NCI-H2107 (cell line): ENCODE results near the gene PDE10A.
"Not testable (repeated sequence)": the region's sequence is repeated elsewhere in the genome, so short reads cannot be mapped to it uniquely, and the experiment has no call there.

Experiments used
- DNase-seq: peaks from one replicate; lab custom pipeline; 2025; lab: John Stamatoyannopoulos, UW

PDE10A gene

GRCh38 chr6:165551828-165552227, 111.2 kb downstream of the PDE10A start:
- DNase-seq = no peak

DNA sequence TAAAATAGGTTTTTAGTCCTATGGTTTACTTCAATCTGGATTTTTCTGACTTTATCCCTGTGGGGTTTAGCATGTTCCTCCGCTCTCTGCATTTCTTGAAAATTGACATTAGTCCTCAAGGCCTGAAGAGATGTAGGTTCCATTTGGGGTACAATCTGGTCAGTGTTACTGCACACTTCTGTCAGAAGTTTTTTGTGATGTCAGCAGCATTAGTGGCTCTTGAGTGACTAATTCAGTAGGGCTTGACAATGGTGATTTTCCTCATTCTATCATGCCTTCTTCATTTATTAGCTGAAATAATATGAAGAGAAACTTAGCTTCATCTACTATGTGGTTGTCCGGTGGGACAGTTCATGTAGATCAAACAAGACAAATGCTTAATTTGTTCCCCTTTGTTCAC, 114.6 kb downstream of the PDE10A start:
- DNase-seq = no peak

- DNase-seq = no peak
Measured at GRCh38 chr6:165545806-165546205, 117.2 kb downstream of the PDE10A start.

- DNase-seq = no peak
Measured at GRCh38 chr6:165543781-165544180, 119.3 kb downstream of the PDE10A start.

DNA sequence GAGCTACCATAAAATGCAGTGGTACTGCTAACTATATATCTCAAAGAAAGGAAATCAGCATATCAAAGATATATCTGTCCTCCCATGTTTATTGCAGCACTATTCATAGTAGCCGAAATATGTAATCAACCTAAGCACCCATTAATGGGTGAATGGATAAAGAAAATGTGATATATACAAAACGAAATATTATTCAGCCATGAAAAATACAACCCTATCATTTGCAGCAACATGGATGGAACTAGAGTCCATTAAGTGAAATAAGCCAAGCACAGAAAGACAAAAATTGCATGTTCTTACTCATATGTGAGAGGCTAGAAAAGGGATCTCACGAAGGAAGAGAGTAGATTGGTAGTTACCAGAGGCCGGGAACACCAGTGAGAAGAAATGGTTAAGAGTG, 126.1 kb downstream of the PDE10A start:
- DNase-seq = no peak

DNA sequence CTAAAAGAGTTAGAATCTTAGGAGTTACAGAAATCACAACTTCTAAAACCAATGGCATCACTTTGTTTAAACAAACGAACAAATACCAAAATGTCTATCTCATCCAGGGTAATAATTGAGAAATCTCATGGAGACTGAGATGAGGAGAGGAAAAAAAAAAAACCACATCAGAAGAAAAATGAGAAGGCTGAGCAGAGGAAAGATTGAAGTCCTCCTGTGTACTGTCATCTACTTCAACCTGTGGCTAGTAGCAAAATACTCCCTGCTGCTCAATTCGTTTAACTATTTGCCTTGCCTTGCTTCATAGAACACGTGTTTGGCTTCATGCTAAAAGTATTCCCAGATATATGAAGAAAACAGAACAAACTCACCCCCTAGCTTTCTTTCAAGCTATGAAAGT, 143.7 kb downstream of the PDE10A start:
- DNase-seq = no peak

DNA sequence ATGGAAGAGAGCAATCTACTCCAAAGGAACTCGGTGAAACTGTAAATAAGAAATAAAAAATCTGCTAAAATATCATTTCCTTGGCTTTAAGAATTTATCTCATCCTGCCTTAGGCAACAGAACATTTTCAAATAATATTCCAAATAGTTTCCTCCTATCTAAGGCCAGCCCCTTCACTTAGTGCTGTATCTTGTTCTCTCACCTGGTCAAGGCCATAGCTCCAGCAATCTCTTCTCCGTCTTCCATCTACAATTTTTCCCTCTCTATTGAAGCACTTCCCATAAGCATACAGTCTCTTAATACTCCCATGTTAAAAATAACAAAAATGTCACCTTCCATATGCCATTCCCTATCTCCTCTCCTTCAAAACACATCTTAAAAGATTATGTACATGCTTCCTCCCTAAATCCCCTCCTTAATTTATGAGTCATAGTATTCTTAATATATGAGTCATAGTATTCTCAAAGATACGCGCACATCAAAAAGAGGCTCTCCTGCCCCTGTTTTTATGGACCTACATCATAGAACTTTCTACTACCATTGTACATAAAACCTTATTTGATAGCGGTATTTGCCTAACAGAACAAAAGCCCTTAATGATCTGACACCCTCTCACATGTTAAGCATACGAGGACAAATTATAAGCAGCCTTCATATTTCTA, 146.9 kb downstream of the PDE10A start:
- DNase-seq = no peak

GRCh38 chr6:165514621-165515020, 148.4 kb downstream of the PDE10A start:
- DNase-seq = no peak

DNA sequence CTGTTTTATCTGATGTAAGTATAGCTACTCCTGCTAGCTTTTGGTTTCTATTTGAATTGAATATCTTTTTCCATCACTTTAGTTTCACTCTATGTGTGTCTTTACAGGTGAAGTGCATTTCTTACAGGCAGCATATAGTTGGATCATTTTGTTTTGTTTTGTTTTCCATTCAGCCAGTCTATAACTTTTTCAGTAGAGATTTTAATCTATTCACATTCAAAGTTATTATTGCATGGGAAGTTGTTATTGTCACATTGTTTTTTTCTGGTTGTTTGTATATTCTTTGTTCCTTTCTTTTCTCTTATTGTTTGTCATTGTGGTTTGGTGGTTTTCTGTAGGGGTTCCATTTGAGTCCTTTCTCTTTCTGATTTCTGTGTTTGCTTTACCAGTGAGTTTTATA, 151.2 kb downstream of the PDE10A start:
- DNase-seq = no peak

GRCh38 chr6:165508321-165508869, 154.6 kb downstream of the PDE10A start:
- DNase-seq = no peak

DNA sequence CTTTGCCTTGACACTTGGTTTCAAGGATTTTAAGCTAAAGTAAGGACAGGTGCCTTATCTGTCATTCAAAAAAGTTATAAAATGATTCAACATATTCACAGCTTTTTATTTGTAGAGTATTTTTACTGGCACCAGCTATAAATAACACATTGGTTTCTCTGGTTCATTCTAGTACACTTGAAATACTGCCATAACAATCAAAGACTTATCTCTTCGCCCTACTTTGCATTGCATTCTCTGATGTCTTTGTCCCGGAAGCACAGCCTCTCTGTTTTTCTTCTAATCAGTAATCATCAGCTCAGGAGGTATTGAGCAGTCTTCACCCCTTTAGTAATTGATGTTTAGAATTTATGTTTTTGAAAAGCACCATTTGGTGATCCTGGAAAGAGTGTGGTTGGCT, 156.4 kb downstream of the PDE10A start:
- DNase-seq = no peak

DNA sequence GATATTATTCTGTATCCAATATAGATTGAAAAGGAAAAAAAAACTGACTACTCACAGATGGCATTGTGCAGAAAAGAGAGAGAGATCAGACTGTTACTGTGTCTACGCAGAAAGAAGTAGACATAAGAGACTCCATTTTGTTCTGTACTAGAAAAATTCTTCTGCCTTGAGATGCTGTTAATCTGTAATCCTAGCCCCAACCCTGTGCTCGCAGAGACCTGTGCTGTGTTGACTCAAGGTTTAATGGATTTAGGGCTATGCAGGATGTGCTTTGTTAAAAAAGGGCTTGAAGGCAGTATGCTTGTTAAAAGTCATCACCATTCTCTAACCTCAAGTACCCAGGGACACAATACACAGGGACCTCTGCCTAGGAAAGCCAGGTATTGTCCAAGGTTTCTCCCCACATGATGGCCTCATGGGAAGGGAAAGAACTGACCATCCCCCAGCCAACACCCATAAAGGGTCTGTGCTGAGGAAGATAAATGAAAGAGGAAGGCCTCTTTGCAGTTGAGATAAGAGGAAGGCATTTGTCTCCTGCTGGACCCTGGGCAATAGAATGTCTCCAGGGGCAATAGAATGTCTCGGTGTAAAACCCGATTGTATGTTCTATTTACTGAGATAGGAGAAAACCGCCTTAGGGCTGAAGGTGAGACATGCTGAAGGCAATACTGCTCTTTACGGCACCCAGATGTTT, 162.7 kb downstream of the PDE10A start:
- DNase-seq = not testable (repeated sequence)

GRCh38 chr6:165497472-165497871, 165.6 kb downstream of the PDE10A start:
- no peak for DNase-seq

DNA sequence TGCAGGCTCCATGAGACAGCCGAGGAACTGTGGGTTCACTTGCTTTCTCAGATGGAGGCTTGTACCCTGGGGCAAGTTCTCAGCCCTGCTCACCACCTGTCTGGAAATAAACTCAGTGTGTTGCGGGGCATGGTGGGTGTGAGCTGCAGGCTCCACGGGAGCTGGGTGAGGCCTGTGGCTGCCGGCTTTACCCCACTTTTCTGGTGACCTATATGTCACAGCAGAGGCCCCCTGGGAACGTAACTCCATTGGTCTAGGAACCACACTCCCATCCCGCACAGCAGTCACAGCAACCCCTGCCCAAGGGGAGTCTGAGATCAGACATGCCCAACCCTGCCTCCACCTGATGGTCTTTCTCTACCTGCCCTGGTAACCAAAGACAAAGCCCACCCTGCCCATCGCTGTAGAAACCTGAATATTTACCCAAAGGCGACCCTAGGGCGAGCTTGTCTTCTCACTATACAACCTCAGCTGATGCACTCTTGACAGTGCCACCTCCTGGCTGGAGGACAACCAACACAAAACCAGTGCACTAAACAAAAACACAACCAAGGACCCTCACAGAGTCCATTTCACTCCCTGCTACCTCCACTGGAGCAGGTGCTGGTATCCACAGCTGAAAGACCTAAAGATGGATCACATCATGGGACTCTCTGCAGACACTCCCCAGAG, 174.3 kb downstream of the PDE10A start:
- DNase-seq = no peak

- no peak for DNase-seq
Measured at GRCh38 chr6:165487950-165488349, 175.1 kb downstream of the PDE10A start.

DNA sequence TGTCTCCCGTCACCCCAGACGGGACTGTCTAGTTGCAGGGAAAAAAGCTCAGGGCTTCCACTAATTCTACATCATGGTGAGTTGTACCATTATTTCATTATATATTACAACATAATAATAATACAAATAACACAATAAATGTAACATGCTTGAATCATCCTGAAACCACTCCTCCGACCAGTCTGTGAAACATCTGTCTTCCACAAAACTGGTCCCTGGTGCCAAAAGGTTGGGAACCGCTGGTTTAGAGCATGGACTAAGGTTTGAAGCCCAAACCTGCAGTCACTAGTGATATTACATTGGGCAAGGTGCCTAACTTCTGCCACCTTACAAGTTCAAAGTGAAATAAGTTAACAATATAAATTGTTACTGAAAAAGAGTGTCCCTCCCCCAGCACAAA, 175.7 kb downstream of the PDE10A start:
- DNase-seq = no peak

DNA sequence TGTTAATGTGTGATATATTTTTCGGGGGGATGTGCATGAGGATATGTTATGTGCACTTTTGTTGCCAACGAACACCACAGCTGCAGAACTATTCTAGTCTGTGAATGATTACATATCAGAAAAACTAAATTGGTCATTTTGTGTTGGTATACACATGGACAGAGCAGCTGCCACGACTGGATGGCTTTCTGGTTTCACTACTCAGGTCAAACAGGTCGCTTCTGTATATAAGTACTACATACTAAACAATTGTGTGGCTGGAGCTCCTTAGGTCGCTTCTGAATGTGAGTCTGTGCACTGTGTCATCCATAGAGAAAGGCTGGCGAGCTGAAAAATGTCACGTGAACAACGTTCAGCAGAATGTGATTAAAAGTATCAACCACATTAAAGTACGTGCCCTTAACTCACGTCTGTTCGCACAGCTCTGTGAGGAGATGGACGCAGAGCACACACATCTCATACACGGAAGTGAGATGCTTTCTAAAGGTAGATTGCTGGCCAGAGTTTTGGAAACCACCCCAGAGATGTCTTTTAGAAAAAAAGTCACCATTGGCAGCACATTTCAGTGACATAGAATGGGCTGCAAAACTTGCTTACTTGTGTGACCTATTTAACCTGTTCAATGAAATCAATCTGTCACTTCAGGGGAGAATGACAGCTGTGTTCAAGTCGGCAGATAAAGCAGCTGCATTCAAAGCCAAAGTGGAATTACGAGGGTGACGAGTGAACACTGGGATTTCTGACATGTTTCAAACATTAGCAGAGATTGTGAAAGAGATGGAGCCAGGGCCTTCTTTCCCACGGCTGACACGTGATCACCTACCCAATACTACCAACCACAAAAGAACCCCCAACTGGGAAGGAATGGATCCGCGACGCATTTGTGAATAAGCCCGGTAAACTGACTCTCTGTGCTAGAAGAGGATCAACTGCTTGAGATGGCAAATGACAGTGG, 176.6 kb downstream of the PDE10A start:
- DNase-seq = no peak

GRCh38 chr6:165484178-165484889, 178.7 kb downstream of the PDE10A start:
- no peak for DNase-seq

GRCh38 chr6:165481921-165482320, 181.1 kb downstream of the PDE10A start:
- no peak for DNase-seq

DNA sequence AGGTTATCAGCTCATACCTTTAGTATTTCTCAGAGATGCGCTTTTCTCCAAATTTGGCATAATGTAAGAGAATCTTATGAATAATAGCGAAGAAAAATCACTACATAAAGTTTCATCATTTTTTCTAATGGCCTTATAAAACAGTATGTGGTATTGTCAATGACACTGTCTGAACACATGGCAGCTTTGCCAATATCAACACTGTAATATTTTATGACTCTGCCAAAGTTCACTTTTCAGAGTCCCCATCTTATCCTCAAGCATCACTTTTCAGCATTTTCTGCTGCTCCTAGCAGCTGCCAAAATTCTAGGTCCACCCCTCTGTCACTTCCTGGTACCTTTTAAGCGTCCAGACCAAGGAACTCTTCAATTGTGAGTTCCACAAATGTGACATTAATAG, 182.1 kb downstream of the PDE10A start:
- no peak for DNase-seq

DNA sequence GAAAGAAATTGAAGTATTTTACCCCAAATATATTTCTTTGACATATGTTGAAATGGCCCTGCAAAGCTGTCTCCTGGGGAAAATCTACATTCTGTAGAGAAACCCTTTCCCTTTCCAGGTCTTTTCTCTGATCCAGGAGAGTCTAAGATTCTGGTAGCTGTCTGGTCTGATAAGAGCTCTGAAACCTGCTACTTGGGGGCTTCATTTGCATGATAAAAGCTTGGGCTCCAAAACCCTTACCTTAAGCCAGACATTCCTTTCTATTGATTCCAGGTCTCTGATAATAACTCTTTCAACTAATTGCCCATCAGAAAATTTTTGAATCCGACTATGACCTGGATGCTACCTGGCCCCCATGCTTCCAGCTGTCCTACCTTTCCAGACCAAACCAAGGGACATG, 184.5 kb downstream of the PDE10A start:
- no peak for DNase-seq
